Activated B cell treated with CpG ODN at 0.5 μM for 24 hours (primary cell): Measurements from ENCODE around the gene CCDC195. TPM values are rescaled to one million over a fixed set of nuclear protein-coding genes. Genes with fewer than 3 reads are reported as not detected.

Experiments
- ATAC-seq: fragments of 200-7000 bp; cut with Tn5 transposase; one replicate; pipeline ENCODE4 v1.10.0; 2021; ENCODE audit warnings: low read depth, mild to moderate bottlenecking, moderate library complexity
- CTCF ChIA-PET: fragments of 350-600 bp; sonication (Branson Sonifier 250); formaldehyde crosslinking; loops from one replicate; lab custom pipeline; 2021; ENCODE audit warnings: antibody characterized with exemption; lab: Charles Lee
- POLR2A ChIA-PET: fragments of 350-600 bp; sonication (Branson Sonifier 250); formaldehyde crosslinking; loops from one replicate; lab custom pipeline; 2021; ENCODE audit warnings: antibody characterized with exemption; lab: Charles Lee
- DNase-seq: peaks from one replicate; pipeline ENCODE4 v3.0.0; 2022
- H3K27ac Mint-ChIP-seq: one replicate; pipeline ENCODE4 v1.8.0; 2020; ENCODE audit warnings: mixed read lengths
- H3K27me3 Mint-ChIP-seq: one replicate; pipeline ENCODE4 v1.8.0; 2021; ENCODE audit warnings: mixed read lengths
- H3K36me3 Mint-ChIP-seq: one replicate; pipeline ENCODE4 v1.8.0; 2021; ENCODE audit warnings: low read depth, mixed read lengths
- H3K4me1 Mint-ChIP-seq: one replicate; pipeline ENCODE4 v1.8.0; 2021; ENCODE audit warnings: mixed read lengths
- H3K4me3 Mint-ChIP-seq: one replicate; pipeline ENCODE4 v1.8.0; 2020; ENCODE audit warnings: mild to moderate bottlenecking, mixed read lengths
- H3K9me3 Mint-ChIP-seq: one replicate; pipeline ENCODE4 v1.8.0; 2020; ENCODE audit warnings: mixed read lengths
- CTCF ChIP-seq: fragments of 200-600 bp; IDR thresholded peaks from one replicate; pipeline ENCODE4 v1.8.0; 2022; ENCODE audit warnings: antibody characterized with exemption, mild to moderate bottlenecking
- intact Hi-C: fragments of 100-400 bp; cut with micrococcal nuclease; formaldehyde crosslinking; loops from one replicate; pipeline ENCODE4 v1.15.1; 2024
- total RNA-seq: library from RNA; stranded (reverse); gene quantifications from 2 replicates; pipeline ENCODE4 v1.2.3, GENCODE V29; 2022

CCDC195 gene
- total RNA-seq, 1 donor from 2014 or later: not detected

- H3K27me3 Mint-ChIP-seq: no peaks in the 10 kb centered on the region
- ATAC-seq (no peak), DNase-seq (no peak)
- peaks cover 2% of the 10 kb centered on the region for H3K9me3 Mint-ChIP-seq
- ChIA-PET CTCF (no interaction called here), POLR2A (no interaction called here)
- H3K36me3 Mint-ChIP-seq: no peaks in the 10 kb centered on the region
- intact Hi-C loops: no loop called here
- H3K4me3 Mint-ChIP-seq: no peak overlapping the region
- TF ChIP-seq CTCF: no peak
- H3K4me1 Mint-ChIP-seq: no peaks in the 10 kb centered on the region
- H3K27ac Mint-ChIP-seq: no peak overlapping the region
These were observed 21.7 kb downstream of the CCDC195 start for GRCh38 chr2:224694502-224694901.

- Mint-ChIP-seq H3K9me3 (peaks cover 2% of the 10 kb centered on the region), H3K27ac (no peak overlapping the region), H3K36me3 (no peaks in the 10 kb centered on the region), H3K4me3 (no peak overlapping the region), H3K27me3 (no peaks in the 10 kb centered on the region), H3K4me1 (no peaks in the 10 kb centered on the region)
- ChIA-PET POLR2A (no interaction called here), CTCF (interaction anchor here (0.8 kb wide), 1 partner anchor 336 kb away, joined by 3 read pairs; no protein-coding TSS in a partner anchor)
- DNase-seq (no peak), ATAC-seq (no peak)
- TF ChIP-seq CTCF: no peak
- intact Hi-C loops: no loop called here
These were observed 24.6 kb downstream of the CCDC195 start for GRCh38 chr2:224691563-224691962.

- no peak for ATAC-seq
These were observed 25.3 kb downstream of the CCDC195 start for GRCh38 chr2:224690868-224691267.

GRCh38 chr2:224689539-224689938, 26.6 kb downstream of the CCDC195 start:
- Mint-ChIP-seq H3K4me1 (no peaks in the 10 kb centered on the region), H3K27me3 (no peaks in the 10 kb centered on the region), H3K36me3 (no peaks in the 10 kb centered on the region), H3K4me3 (no peak overlapping the region), H3K9me3 (peaks cover 2% of the 10 kb centered on the region), H3K27ac (no peak overlapping the region)
- TF ChIP-seq CTCF: no peak
- ATAC-seq (no peak), DNase-seq (no peak)
- intact Hi-C loops: no loop called here
- CTCF ChIA-PET: no interaction called here
- POLR2A ChIA-PET: no interaction called here

More at GRCh38 chr2:224690868-224691267, 25.3 kb downstream of the CCDC195 start:
- intact Hi-C loops: no loop called here
- no peak for TF ChIP-seq CTCF
- Mint-ChIP-seq H3K4me3 (no peak overlapping the region), H3K9me3 (peaks cover 2% of the 10 kb centered on the region), H3K27me3 (no peaks in the 10 kb centered on the region), H3K36me3 (no peaks in the 10 kb centered on the region), H3K4me1 (no peaks in the 10 kb centered on the region), H3K27ac (no peak overlapping the region)
- ChIA-PET CTCF (no interaction called here), POLR2A (no interaction called here)
- DNase-seq: no peak

GRCh38 chr2:224688997-224689396, 27.2 kb downstream of the CCDC195 start:
- intact Hi-C loops: no loop called here

More at GRCh38 chr2:224688997-224689396, 27.2 kb downstream of the CCDC195 start:
- DNase-seq: no peak
- TF ChIP-seq CTCF: no peak
- Mint-ChIP-seq H3K27me3 (no peaks in the 10 kb centered on the region), H3K9me3 (no peaks in the 10 kb centered on the region), H3K27ac (no peak overlapping the region), H3K4me3 (no peak overlapping the region), H3K4me1 (no peaks in the 10 kb centered on the region), H3K36me3 (no peaks in the 10 kb centered on the region)
- ChIA-PET POLR2A (no interaction called here), CTCF (no interaction called here)
- ATAC-seq: no peak
